Peyer's patch (tissue), 4 donors: ENCODE data around the gene ARRDC3. TPM values are rescaled to one million over a fixed set of nuclear protein-coding genes. Genes with fewer than 3 reads are reported as not detected.
A peak's percentile ranks its signal among the peaks of the same experiment; 100 is the strongest.

Source experiments
- DNase-seq, 3 donors: peaks; one replicate each; pipeline ENCODE4 v3.0.0-alpha.2; 2017 to 2019
- H3K27ac ChIP-seq, 4 donors: fragments of 200-600 bp; sonication (generic); one replicate each; pipeline ENCODE4 v1.5.1; 2016 to 2019
- H3K27me3 ChIP-seq, 2 donors: fragments of 200-600 bp; sonication (generic); one replicate each; pipeline ENCODE4 v1.5.1; 2019
- H3K36me3 ChIP-seq, 3 donors: fragments of 200-600 bp; sonication (generic); one replicate each; pipeline ENCODE4 v1.5.1; 2016 to 2019
- H3K4me1 ChIP-seq, 4 donors: fragments of 200-600 bp; sonication (generic); one replicate each; pipeline ENCODE4 v1.5.1; 2016 to 2019
- H3K4me3 ChIP-seq, 4 donors: fragments of 200-600 bp; sonication (generic); 1 replicate in 3 of 4; 2 replicates in 1 of 4; pipeline ENCODE4 v1.5.1; 2016 to 2019; ENCODE audit warnings: mild to moderate bottlenecking in 1 of 4
- H3K9me3 ChIP-seq, 4 donors: fragments of 200-600 bp; sonication (generic); one replicate each; pipeline ENCODE4 v1.5.1; 2016 to 2019; ENCODE audit warnings: mild to moderate bottlenecking in 1 of 4
- POLR2A ChIP-seq, 2 donors: fragments of 450-650 bp; IDR thresholded peaks; one replicate each; pipeline ENCODE4 v1.5.1; 2017; ENCODE audit warnings: antibody characterized with exemption in 2 of 2, mild to moderate bottlenecking in 2 of 2, moderate library complexity in 2 of 2
- total RNA-seq, 4 donors: library from RNA; depleted of rRNA; stranded (reverse); fragments of >200 nt; gene quantifications; one replicate each; pipeline ENCODE4 v1.1.0, GENCODE V29; 2016
- TF ChIP-seq, protein P1 (sequence below), 6 experiments: fragments of 450-650 bp in 4 of 6; fragments of 200-600 bp in 2 of 6; sonication (generic) in 1 of 6; IDR thresholded peaks; one replicate each; pipeline ENCODE4 v1.5.1; 2017 to 2019; ENCODE audit warnings: antibody characterized with exemption in 6 of 6, mild to moderate bottlenecking in 3 of 6, moderate library complexity in 1 of 6

ARRDC3 gene
- total RNA-seq, 4 donors from 2014 or later, result 11.4 to 32.2 (median 17.7) TPM

DNA sequence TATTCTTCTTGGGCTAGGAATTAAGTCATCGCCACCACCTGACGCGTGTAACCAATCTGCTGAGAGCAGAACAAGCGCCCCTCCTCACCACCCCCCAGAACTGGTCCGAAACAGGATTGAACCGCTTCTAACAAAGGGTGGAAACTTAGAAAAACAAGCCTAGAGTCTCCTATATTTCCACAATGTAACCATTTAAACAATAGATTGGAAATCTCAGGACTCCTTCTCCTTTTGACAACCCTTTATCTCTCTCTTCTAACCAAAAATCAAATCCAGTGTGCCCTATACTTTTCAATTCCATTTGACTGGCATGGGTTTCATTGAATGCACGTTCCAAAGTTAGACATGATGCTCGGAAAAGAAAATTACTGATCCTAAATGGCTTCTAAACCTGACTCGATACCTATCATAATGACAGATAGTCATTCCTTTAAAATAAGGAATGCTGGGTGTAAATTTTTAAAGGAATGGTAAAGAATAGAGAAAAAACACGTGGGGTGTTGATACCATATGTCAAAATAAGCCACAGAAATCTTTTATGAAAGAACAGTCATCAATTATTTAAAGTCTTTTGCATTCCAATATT lies 1.2 kb downstream of the ARRDC3 start:
- H3K4me1 ChIP-seq, result peaks cover 0 to 10% (median 0%) of the 10 kb centered on the region in 4 donors
- TF ChIP-seq, protein P1, sequence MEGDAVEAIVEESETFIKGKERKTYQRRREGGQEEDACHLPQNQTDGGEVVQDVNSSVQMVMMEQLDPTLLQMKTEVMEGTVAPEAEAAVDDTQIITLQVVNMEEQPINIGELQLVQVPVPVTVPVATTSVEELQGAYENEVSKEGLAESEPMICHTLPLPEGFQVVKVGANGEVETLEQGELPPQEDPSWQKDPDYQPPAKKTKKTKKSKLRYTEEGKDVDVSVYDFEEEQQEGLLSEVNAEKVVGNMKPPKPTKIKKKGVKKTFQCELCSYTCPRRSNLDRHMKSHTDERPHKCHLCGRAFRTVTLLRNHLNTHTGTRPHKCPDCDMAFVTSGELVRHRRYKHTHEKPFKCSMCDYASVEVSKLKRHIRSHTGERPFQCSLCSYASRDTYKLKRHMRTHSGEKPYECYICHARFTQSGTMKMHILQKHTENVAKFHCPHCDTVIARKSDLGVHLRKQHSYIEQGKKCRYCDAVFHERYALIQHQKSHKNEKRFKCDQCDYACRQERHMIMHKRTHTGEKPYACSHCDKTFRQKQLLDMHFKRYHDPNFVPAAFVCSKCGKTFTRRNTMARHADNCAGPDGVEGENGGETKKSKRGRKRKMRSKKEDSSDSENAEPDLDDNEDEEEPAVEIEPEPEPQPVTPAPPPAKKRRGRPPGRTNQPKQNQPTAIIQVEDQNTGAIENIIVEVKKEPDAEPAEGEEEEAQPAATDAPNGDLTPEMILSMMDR (IDR thresholded peaks at IDR 0.05), result no peak
- no peak for TF ChIP-seq POLR2A (IDR thresholded peaks at IDR 0.05)
- H3K27me3 ChIP-seq, result no peaks in the 10 kb centered on the region
- peak in 2 of 3 donors; percentile 86 to 87 for DNase-seq
- peak overlapping the region; percentile 60 to 83 (median 72) for H3K4me3 ChIP-seq
- H3K27ac ChIP-seq, result peak overlapping the region; percentile 96 to 99 (median 98)
- peaks cover 0 to 7% (median 0%) of the 10 kb centered on the region in 3 donors for H3K36me3 ChIP-seq
- H3K9me3 ChIP-seq, result no peaks in the 10 kb centered on the region

DNA sequence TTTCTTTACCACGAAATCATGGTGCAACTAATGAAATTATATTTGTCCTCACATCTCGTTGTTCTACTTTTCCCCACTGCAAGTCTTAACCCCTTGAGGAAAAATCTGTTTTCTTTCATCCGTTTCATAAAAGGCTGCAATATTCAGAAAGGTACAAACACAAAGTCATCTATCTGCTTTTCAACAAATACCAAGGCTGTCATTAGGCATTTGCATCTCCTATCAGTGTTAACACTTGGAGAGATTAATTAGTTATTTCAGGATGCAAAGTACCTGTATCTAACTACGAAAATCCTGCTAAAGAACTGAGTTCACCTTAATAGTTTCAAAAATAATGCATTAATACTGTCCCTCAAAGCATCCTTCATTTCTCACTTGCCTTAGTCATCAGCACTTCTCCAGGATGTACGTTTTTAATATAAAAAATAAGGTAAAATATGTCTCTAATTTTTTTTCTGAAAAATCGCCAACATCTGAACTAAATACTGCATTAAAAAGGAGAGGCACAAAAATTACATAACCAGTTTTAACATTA lies 1.8 kb downstream of the ARRDC3 start:
- peak overlapping the region; percentile 96 to 99 (median 98) for H3K27ac ChIP-seq
- peaks cover 0 to 13% (median 0%) of the 10 kb centered on the region in 3 donors for H3K36me3 ChIP-seq
- H3K27me3 ChIP-seq, result no peaks in the 10 kb centered on the region
- peaks cover 0 to 10% (median 0%) of the 10 kb centered on the region in 4 donors for H3K4me1 ChIP-seq
- TF ChIP-seq POLR2A (IDR thresholded peaks at IDR 0.05), result no peak
- TF ChIP-seq, protein P1 (IDR thresholded peaks at IDR 0.05), result no peak
- DNase-seq, result no peak
- no peaks in the 10 kb centered on the region for H3K9me3 ChIP-seq
- H3K4me3 ChIP-seq, result peak overlapping the region; percentile 60 to 83 (median 72)

DNA sequence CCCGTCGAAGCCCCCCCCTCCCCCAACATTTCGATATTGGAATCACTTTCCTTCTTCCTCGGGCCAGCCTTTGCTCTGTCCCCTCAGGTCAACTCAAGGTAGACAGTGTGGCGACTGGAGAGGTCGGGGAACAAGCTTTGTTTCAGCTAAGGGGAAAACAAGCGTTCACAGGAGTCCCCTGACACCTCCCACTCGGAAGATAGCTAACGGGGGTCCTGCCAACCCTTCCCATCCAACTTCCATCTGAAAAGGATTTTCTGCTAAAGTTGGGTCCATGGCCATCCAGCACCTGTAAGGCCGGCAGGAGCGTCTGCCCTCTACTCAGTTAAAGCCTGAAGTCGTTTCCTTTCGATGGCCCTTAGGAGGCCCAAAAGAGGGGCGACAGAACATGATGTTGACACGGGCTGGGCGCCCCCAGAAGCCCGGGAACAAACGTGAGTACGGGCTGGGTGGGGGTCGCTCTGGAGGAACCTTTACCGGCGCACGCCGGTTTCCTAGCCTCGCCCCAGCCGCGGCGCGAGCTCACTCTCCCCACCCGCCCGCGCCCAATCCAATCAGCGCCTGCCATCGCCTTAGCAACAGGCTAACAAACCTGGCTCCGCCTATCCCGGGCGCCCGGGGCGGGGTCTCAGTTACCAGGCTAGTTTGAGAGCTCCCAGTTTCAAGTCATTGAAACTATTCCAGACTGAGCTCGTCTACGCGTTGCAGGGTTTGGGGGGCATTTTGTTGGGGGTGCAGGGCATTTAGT lies 2.5 kb downstream of the ARRDC3 start:
- TF ChIP-seq POLR2A (IDR thresholded peaks at IDR 0.05), result peak; percentile 89
- TF ChIP-seq, protein P1 (IDR thresholded peaks at IDR 0.05), result no peak
- peak; percentile 99 to 100 (median 100) for DNase-seq
- H3K36me3 ChIP-seq, result peaks cover 0 to 19% (median 0%) of the 10 kb centered on the region in 3 donors

DNA sequence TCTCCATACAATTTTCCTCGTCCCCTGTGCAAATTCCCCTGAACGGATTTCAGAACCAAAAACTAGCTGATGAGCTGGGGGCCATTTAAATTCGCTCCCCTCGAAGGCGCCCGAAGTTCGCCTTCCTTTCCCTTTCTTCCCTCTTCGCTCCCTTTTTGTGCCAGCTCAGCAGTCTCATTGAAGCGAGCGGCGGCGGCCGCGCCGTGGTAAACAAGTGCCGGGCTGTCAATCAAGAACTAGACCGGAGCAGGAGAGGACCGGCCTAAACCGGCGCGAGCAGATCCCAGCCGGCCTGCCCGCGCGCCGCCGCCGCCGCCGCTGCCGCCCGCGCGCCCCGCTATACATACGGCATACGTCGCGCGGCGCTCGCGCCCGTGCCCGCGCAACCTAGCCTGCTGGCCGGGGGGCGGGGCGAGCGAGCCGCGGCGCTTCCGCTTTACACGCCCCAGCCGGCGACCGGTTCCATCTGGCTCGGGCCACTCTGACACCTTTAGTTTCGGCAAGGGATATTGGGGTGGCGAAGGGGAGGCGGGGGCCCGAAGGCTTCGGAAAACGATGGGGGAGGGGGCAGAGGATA lies 3.1 kb downstream of the ARRDC3 start:
- peak; percentile 35 to 70 for TF ChIP-seq POLR2A (IDR thresholded peaks at IDR 0.05)
- TF ChIP-seq, protein P1 (IDR thresholded peaks at IDR 0.05), result no peak
- Histone ChIP-seq H3K27me3 (no peaks in the 10 kb centered on the region), H3K4me3 (peak overlapping the region; percentile 60 to 83 (median 72)), H3K9me3 (no peaks in the 10 kb centered on the region), H3K27ac (peak overlapping the region; percentile 96 to 99 (median 98)), H3K4me1 (peaks cover 0 to 10% (median 0%) of the 10 kb centered on the region in 4 donors), H3K36me3 (peaks cover 0 to 26% (median 0%) of the 10 kb centered on the region in 3 donors)
- peak; percentile 97 to 98 (median 97) for DNase-seq

More for the DNA sequence above, 2.5 kb downstream of the ARRDC3 start:
- Histone ChIP-seq H3K27me3 (no peaks in the 10 kb centered on the region), H3K4me3 (peak overlapping the region; percentile 60 to 83 (median 72)), H3K9me3 (no peaks in the 10 kb centered on the region), H3K4me1 (peaks cover 0 to 10% (median 0%) of the 10 kb centered on the region in 4 donors), H3K27ac (peak overlapping the region; percentile 96 to 99 (median 98))

DNA sequence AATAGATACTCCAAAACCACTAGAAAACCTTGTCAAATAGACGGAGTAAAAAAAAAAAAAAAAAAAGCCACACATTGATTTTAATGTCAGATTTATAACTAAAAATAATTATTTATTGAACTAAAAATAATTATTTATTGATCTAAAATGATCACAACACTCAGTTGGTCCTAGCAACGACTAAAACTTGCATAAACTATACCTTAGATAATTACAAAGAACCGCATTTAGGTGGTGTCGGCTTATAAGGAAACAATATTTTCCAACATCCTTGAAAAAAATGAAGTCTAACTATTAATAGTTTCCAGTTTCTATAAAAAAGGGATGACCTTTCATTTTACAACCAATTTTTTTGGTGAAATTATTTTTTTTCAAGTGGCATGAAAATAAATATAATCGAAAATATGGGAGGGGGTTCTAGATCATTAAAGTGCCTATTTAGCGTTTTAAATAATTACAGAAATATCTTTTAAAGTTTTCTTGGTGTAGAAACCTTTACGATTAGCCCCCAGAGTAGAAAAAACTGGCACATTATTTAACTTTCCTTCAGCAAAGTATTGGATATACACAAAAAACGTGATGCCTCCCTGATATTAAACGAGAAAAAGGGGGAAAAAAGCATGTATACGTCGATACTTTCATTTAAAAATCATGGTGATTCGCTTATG lies 3.7 kb downstream of the ARRDC3 start:
- Histone ChIP-seq H3K27ac (peak overlapping the region; percentile 96 to 99 (median 98)), H3K27me3 (no peaks in the 10 kb centered on the region), H3K4me3 (peak overlapping the region; percentile 60 to 83 (median 72)), H3K36me3 (peaks cover 0 to 32% (median 0%) of the 10 kb centered on the region in 3 donors), H3K4me1 (peaks cover 0 to 10% (median 0%) of the 10 kb centered on the region in 4 donors), H3K9me3 (no peaks in the 10 kb centered on the region)
- TF ChIP-seq, protein P1 (IDR thresholded peaks at IDR 0.05), result no peak
- no peak for TF ChIP-seq POLR2A (IDR thresholded peaks at IDR 0.05)
- no peak for DNase-seq
